H9 (cell line): ENCODE data around the gene FAM133A. TPM values are rescaled to one million over a fixed set of nuclear protein-coding genes. Genes with fewer than 3 reads are reported as not detected.

ENCODE experiments used
- DNase-seq: peaks from one replicate; pipeline ENCODE4 v3.0.0-alpha.2; 2017
- H2AFZ ChIP-seq: one replicate; pipeline ENCODE4 v1.6.1; 2013; ENCODE audit warnings: mild to moderate bottlenecking, low read length, control low read depth, moderate library complexity
- H2AK5ac ChIP-seq: 2 replicates; pipeline ENCODE4 v1.6.1; 2013; ENCODE audit warnings: low read length, control low read depth, mixed read lengths; ENCODE audit not compliant: insufficient read length
- H2BK120ac ChIP-seq: one replicate; pipeline ENCODE4 v1.6.1; 2013; ENCODE audit warnings: low read depth, mild to moderate bottlenecking, low read length, control low read depth, inconsistent platforms; ENCODE audit not compliant: poor library complexity, severe bottlenecking
- H2BK12ac ChIP-seq: 2 replicates; pipeline ENCODE4 v1.6.1; 2013; ENCODE audit warnings: low read length, control low read depth, mixed read lengths, low read depth; ENCODE audit not compliant: insufficient read length
- H2BK15ac ChIP-seq: 2 replicates; pipeline ENCODE4 v1.6.1; 2013; ENCODE audit warnings: low read depth, low read length, control low read depth
- H2BK20ac ChIP-seq: one replicate; pipeline ENCODE4 v1.6.1; 2013; ENCODE audit warnings: low read depth, mild to moderate bottlenecking, low read length, control low read depth, inconsistent platforms; ENCODE audit not compliant: poor library complexity, severe bottlenecking
- H2BK5ac ChIP-seq: 2 replicates; pipeline ENCODE4 v1.6.1; 2013; ENCODE audit warnings: low read length, control low read depth, mixed read lengths; ENCODE audit not compliant: insufficient read length
- H3K14ac ChIP-seq: 2 replicates; pipeline ENCODE4 v1.6.1; 2013; ENCODE audit warnings: low read length, control low read depth; ENCODE audit not compliant: insufficient read depth
- H3K18ac ChIP-seq: 2 replicates; pipeline ENCODE4 v1.6.1; 2013; ENCODE audit warnings: low read depth, mild to moderate bottlenecking, mixed read lengths, low read length, control low read depth; ENCODE audit not compliant: insufficient read length
- H3K23ac ChIP-seq: 2 replicates; pipeline ENCODE4 v1.6.1; 2013; ENCODE audit warnings: low read length, control low read depth, mixed read lengths, low read depth; ENCODE audit not compliant: insufficient read length
- H3K23me2 ChIP-seq: 2 replicates; pipeline ENCODE4 v1.6.1; 2013; ENCODE audit warnings: low read depth, mild to moderate bottlenecking, mixed read lengths, low read length, control low read depth; ENCODE audit not compliant: insufficient read length, poor library complexity, severe bottlenecking
- H3K27ac ChIP-seq: 2 replicates; pipeline ENCODE4 v1.5.1; 2013; ENCODE audit warnings: low read length, control low read depth, mixed read lengths, low read depth; ENCODE audit not compliant: insufficient read length
- H3K27me3 ChIP-seq: 2 replicates; pipeline ENCODE4 v1.6.1; 2013; ENCODE audit warnings: low read length, control low read depth, inconsistent platforms; ENCODE audit not compliant: insufficient read depth
- H3K4ac ChIP-seq: 2 replicates; pipeline ENCODE4 v1.6.1; 2013; ENCODE audit warnings: low read depth, mild to moderate bottlenecking, control low read depth, inconsistent platforms, low read length, moderate library complexity
- H3K4me1 ChIP-seq: 2 replicates; pipeline ENCODE4 v1.6.1; 2013; ENCODE audit warnings: low read length, control low read depth, inconsistent platforms; ENCODE audit not compliant: insufficient read depth
- H3K4me2 ChIP-seq: 2 replicates; pipeline ENCODE4 v1.6.1; 2013; ENCODE audit warnings: low read length, control low read depth, mixed read lengths; ENCODE audit not compliant: insufficient read length, insufficient read depth
- H3K56ac ChIP-seq: 2 replicates; pipeline ENCODE4 v1.6.1; 2013; ENCODE audit warnings: low read depth, mild to moderate bottlenecking, mixed read lengths, low read length, control low read depth; ENCODE audit not compliant: insufficient read length
- H3K79me1 ChIP-seq: 2 replicates; pipeline ENCODE4 v1.6.1; 2013; ENCODE audit warnings: low read depth, mild to moderate bottlenecking, moderate library complexity, low read length, control low read depth, inconsistent platforms; ENCODE audit not compliant: insufficient read depth, poor library complexity, severe bottlenecking
- H3K79me2 ChIP-seq: 2 replicates; pipeline ENCODE4 v1.6.1; 2013; ENCODE audit warnings: low read length, control low read depth, inconsistent platforms; ENCODE audit not compliant: insufficient read depth
- H3K9ac ChIP-seq: 2 replicates; pipeline ENCODE4 v1.6.1; 2013; ENCODE audit warnings: low read length, control low read depth, mixed read lengths; ENCODE audit not compliant: insufficient read length; ENCODE audit errors: extremely low read depth
- H3K9me3 ChIP-seq: one replicate; pipeline ENCODE4 v1.6.1; 2013; ENCODE audit warnings: low read depth, low read length, inconsistent platforms; ENCODE audit not compliant: control insufficient read depth
- H3T11ph ChIP-seq: one replicate; pipeline ENCODE4 v1.6.1; 2013; ENCODE audit warnings: mild to moderate bottlenecking, low read length, control low read depth, inconsistent platforms
- H4K20me1 ChIP-seq: one replicate; pipeline ENCODE4 v1.6.1; 2013; ENCODE audit not compliant: control insufficient read depth, insufficient read length, insufficient read depth
- H4K5ac ChIP-seq: 2 replicates; pipeline ENCODE4 v1.6.1; 2013; ENCODE audit warnings: low read depth, mild to moderate bottlenecking, mixed read lengths, low read length, control low read depth; ENCODE audit not compliant: insufficient read length
- H4K8ac ChIP-seq: replicated peaks from 2 replicates; pipeline ENCODE4 v1.6.1; 2013; ENCODE audit warnings: low read length, control low read depth, mixed read lengths, low read depth; ENCODE audit not compliant: insufficient read length
- H4K91ac ChIP-seq: 2 replicates; pipeline ENCODE4 v1.6.1; 2013; ENCODE audit warnings: low read depth, mild to moderate bottlenecking, moderate library complexity, mixed read lengths, low read length, control low read depth; ENCODE audit not compliant: insufficient read length
- H3K27ac Mint-ChIP-seq, 3 experiments: 2 replicates in 2 of 3; 3 replicates in 1 of 3; pipeline ENCODE4 v1.8.0; 2020 to 2021; ENCODE audit warnings: mixed read lengths in 3 of 3, mild to moderate bottlenecking in 1 of 3, moderate library complexity in 1 of 3
- H3K27me3 Mint-ChIP-seq: 2 replicates; pipeline ENCODE4 v1.8.0; 2021; ENCODE audit warnings: low read depth, mild to moderate bottlenecking, moderate library complexity, mixed read lengths
- H3K36me3 Mint-ChIP-seq, 3 experiments: 2 replicates in 2 of 3; 3 replicates in 1 of 3; pipeline ENCODE4 v1.8.0; 2020 to 2021; ENCODE audit warnings: low read depth in 3 of 3, mixed read lengths in 3 of 3; ENCODE audit not compliant: insufficient read depth in 1 of 3
- H3K4me1 Mint-ChIP-seq, 2 experiments: 2 replicates each; pipeline ENCODE4 v1.8.0; 2020; ENCODE audit warnings: mixed read lengths in 2 of 2
- H3K4me3 Mint-ChIP-seq, 2 experiments: 2 replicates in 1 of 2; 3 replicates in 1 of 2; pipeline ENCODE4 v1.8.0; 2020 to 2021; ENCODE audit warnings: mild to moderate bottlenecking in 2 of 2, mixed read lengths in 2 of 2, moderate library complexity in 1 of 2
- H3K9me3 Mint-ChIP-seq, 2 experiments: 2 replicates in 1 of 2; 3 replicates in 1 of 2; pipeline ENCODE4 v1.8.0; 2020; ENCODE audit warnings: mild to moderate bottlenecking in 2 of 2, mixed read lengths in 2 of 2, moderate library complexity in 1 of 2
- WGBS: extraction: QIAGEN DNeasy Blood & Tissue Kit; methylation state at CpG from one replicate; pipeline ENCODE4 v1.1.7; 2013; ENCODE audit warnings: missing lambda C conversion rate, low lambda C conversion rate, mixed read lengths; ENCODE audit not compliant: insufficient read length; ENCODE audit errors: extremely low coverage; 5-methylcytosine and 5-hydroxymethylcytosine counted together
- total RNA-seq: library from RNA; stranded (reverse); gene quantifications from 2 replicates; pipeline ENCODE4 v1.2.1, GENCODE V29; 2021
- TF ChIP-seq, protein P1 (sequence below): fragments of 200-600 bp; sonication (generic); conservative IDR thresholded peaks from 3 replicates; pipeline ENCODE4 v1.8.0; 2021; ENCODE audit warnings: antibody characterized with exemption, mild to moderate bottlenecking

FAM133A gene
- total RNA-seq, 1 experiment from 2014 or later, result 0.90 TPM

DNA sequence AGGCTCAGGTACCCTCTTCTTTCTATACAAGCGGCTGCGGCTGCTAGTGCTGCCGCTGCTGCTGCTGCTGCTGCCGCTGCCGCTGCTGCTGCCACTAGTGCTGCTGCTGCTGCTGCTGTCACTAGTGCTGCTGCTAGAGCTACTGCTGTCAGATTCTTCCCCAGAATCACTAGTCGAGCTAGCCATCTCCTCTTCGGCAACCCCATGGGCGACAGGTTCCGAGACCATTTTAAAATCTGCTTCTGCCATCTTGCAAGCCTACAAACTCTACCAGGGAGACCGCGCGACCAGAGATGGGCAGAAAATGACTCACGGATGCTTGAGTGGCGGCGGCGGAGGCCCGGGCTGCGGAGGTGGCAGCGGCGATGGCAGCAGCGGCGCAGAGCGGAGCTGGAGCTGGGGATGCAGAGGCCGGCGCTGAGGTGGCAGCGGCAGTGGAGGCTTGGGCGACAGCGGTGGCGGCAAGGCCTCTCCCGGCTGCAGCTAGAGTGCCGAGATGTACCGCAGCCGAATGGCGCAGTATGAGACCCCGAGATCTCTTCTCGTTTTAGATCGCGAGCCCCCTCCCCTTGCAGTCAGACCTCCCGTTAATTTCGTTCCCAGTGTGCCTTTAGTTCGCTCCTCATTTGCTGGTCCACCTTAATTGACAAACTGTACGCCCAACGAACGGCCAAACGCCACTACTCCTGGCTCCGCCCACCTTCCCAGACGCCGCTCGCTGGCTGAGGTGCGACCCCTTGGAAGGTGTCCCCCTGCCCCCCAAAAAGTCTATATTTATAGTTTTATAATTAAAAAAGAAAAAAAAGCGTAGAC, 744 bp upstream of the FAM133A start, which contains the start of gene NAP1L3:
Gene NAP1L3, minus strand, starts transcription at position 523 of the 813 bp plus-strand sequence. Its CDS starts 274 bp downstream, at position 249.
- H4K8ac ChIP-seq, result no peak within 1 kb of the TSS
- no peak within 1 kb of the TSS for H4K91ac ChIP-seq
- no peak within 1 kb of the TSS for H2AK5ac ChIP-seq
- H2BK5ac ChIP-seq, result no peak within 1 kb of the TSS
- no peak within 1 kb of the TSS for H3K4ac ChIP-seq
- no peaks in the 10 kb centered on the region for H3K9me3 ChIP-seq
- no peaks in the 10 kb centered on the region for H3K79me1 ChIP-seq
- H3K4me1 ChIP-seq, result no peaks in the 10 kb centered on the region
- no peaks in the 10 kb centered on the region for H3K27me3 ChIP-seq
- peak within 1 kb of the TSS; percentile 76 for H3K18ac ChIP-seq
- H3K27ac ChIP-seq, result no peak within 1 kb of the TSS
- H3T11ph ChIP-seq, result no peak within 1 kb of the TSS
- H3K27ac Mint-ChIP-seq, result peak within 1 kb of the TSS; percentile 46 to 98 (median 95); a peak in 6 of 7 replicates
- WGBS, result no CpG with 5 or more reads among the region's 51 CpGs
- no peaks in the 10 kb centered on the region for H3K79me2 ChIP-seq
- peak within 1 kb of the TSS; percentile 76; the same call in 1 of the 2 replicates for H3K14ac ChIP-seq
- H3K23ac ChIP-seq, result no peak within 1 kb of the TSS
- no peaks in the 10 kb centered on the region; a peak in 1 of 5 replicates for H3K9me3 Mint-ChIP-seq
- peak within 1 kb of the TSS; percentile 92 for H3K4me2 ChIP-seq
- peaks cover 8% of the 10 kb centered on the region for H3K23me2 ChIP-seq
- no peak within 1 kb of the TSS for H4K5ac ChIP-seq
- H2BK15ac ChIP-seq, result no peak within 1 kb of the TSS
- TF ChIP-seq, protein P1, sequence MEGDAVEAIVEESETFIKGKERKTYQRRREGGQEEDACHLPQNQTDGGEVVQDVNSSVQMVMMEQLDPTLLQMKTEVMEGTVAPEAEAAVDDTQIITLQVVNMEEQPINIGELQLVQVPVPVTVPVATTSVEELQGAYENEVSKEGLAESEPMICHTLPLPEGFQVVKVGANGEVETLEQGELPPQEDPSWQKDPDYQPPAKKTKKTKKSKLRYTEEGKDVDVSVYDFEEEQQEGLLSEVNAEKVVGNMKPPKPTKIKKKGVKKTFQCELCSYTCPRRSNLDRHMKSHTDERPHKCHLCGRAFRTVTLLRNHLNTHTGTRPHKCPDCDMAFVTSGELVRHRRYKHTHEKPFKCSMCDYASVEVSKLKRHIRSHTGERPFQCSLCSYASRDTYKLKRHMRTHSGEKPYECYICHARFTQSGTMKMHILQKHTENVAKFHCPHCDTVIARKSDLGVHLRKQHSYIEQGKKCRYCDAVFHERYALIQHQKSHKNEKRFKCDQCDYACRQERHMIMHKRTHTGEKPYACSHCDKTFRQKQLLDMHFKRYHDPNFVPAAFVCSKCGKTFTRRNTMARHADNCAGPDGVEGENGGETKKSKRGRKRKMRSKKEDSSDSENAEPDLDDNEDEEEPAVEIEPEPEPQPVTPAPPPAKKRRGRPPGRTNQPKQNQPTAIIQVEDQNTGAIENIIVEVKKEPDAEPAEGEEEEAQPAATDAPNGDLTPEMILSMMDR, result no peak
- H3K56ac ChIP-seq, result no peak within 1 kb of the TSS
- no peak within 1 kb of the TSS for H2BK120ac ChIP-seq
- no peak within 1 kb of the TSS for H2BK20ac ChIP-seq
- peaks cover 4 to 28% (median 8%) of the 10 kb centered on the region in 3 experiments; a peak in 4 of 7 replicates for H3K36me3 Mint-ChIP-seq
- H2AFZ ChIP-seq, result peak within 1 kb of the TSS; percentile 97
- H4K20me1 ChIP-seq, result no peaks in the 10 kb centered on the region
- H3K27me3 Mint-ChIP-seq, result no peaks in the 10 kb centered on the region
- peak; percentile 92 for DNase-seq
- peak within 1 kb of the TSS; percentile 99 to 100 for H3K4me3 Mint-ChIP-seq
- peak within 1 kb of the TSS; percentile 82 for H3K9ac ChIP-seq
- peaks cover 25 to 31% of the 10 kb centered on the region in 2 experiments for H3K4me1 Mint-ChIP-seq
- H2BK12ac ChIP-seq, result no peak within 1 kb of the TSS
